ENCODE results near the gene KRTAP3-1.

GRCh38 chr17:41018541-41018940 is 9.6 kb upstream of the KRTAP3-1 start:
- TF ChIP-seq POLR2A (IDR thresholded peaks at IDR 0.05; ENCODE audit: low read depth, low read length), result no peak
- TF ChIP-seq YY1 (IDR thresholded peaks at IDR 0.05; ENCODE audit: low read depth, low read length), result no peak
- no peak for TF ChIP-seq PML (IDR thresholded peaks at IDR 0.05; ENCODE audit: low read length)
- no peak for TF ChIP-seq CTCF (IDR thresholded peaks at IDR 0.05 in 2 of 3, conservative IDR thresholded peaks at IDR 0.05 in 1 of 3; ENCODE audit: control insufficient read depth in 2 of 3, extremely low read depth in 1 of 3, insufficient read depth in 1 of 3, low read depth in 3 of 3, low read length in 3 of 3)

All from GM12878 (cell line).